Smooth muscle cell (in vitro differentiated cells): Measurements from ENCODE around the gene CELSR1. TPM values are rescaled to one million over a fixed set of nuclear protein-coding genes. Genes with fewer than 3 reads are reported as not detected.

Source experiments
- DNase-seq: peaks from one replicate; lab custom pipeline; 2025; ENCODE audit not compliant: unreplicated experiment; lab: John Stamatoyannopoulos, UW
- H2AFZ ChIP-seq: fragments of 200-600 bp; sonication (generic); 2 replicates; pipeline ENCODE4 v1.6.0; 2016; ENCODE audit warnings: antibody characterized with exemption, low read depth, mild to moderate bottlenecking
- H3F3A ChIP-seq: fragments of 200-600 bp; sonication (generic); 2 replicates; pipeline ENCODE4 v1.6.0; 2017; ENCODE audit warnings: antibody characterized with exemption, low read depth
- H3K27ac ChIP-seq: fragments of 200-600 bp; sonication (generic); 2 replicates; pipeline ENCODE4 v1.5.1; 2016; ENCODE audit warnings: low read depth, mild to moderate bottlenecking
- H3K27me3 ChIP-seq: fragments of 200-600 bp; sonication (generic); 2 replicates; pipeline ENCODE4 v1.6.1; 2016; ENCODE audit warnings: low read depth, mild to moderate bottlenecking
- H3K36me3 ChIP-seq: fragments of 200-600 bp; sonication (generic); 2 replicates; pipeline ENCODE4 v1.5.1; 2016; ENCODE audit warnings: low read depth
- H3K4me1 ChIP-seq: fragments of 200-600 bp; sonication (generic); 2 replicates; pipeline ENCODE4 v1.5.1; 2016; ENCODE audit warnings: low read depth
- H3K4me2 ChIP-seq: fragments of 200-600 bp; sonication (generic); 2 replicates; pipeline ENCODE4 v1.6.0; 2016; ENCODE audit warnings: mild to moderate bottlenecking
- H3K4me3 ChIP-seq: fragments of 200-600 bp; sonication (generic); 2 replicates; pipeline ENCODE4 v1.5.1; 2016; ENCODE audit warnings: mild to moderate bottlenecking
- H3K79me2 ChIP-seq: fragments of 200-600 bp; sonication (generic); 2 replicates; pipeline ENCODE4 v1.6.0; 2016; ENCODE audit warnings: low read depth, mild to moderate bottlenecking
- H3K9ac ChIP-seq: fragments of 200-600 bp; sonication (generic); 2 replicates; pipeline ENCODE4 v1.6.0; 2016; ENCODE audit warnings: low read depth
- H3K9me3 ChIP-seq: fragments of 200-600 bp; sonication (generic); replicated peaks from 2 replicates; pipeline ENCODE4 v1.5.1; 2016; ENCODE audit warnings: low read depth
- H4K20me1 ChIP-seq: fragments of 200-600 bp; sonication (generic); 2 replicates; pipeline ENCODE4 v1.6.0; 2016; ENCODE audit warnings: low read depth
- CTCF ChIP-seq: fragments of 200-600 bp; sonication (generic); IDR thresholded peaks from 2 replicates; pipeline ENCODE4 v1.5.1; 2017; ENCODE audit warnings: borderline replicate concordance, mild to moderate bottlenecking, antibody characterized with exemption; ENCODE audit not compliant: insufficient read depth, poor library complexity, severe bottlenecking
- WGBS: methylation state at CpG from one replicate; pipeline ENCODE4 v1.1.7; 2016; ENCODE audit warnings: low lambda C conversion rate; 5-methylcytosine and 5-hydroxymethylcytosine counted together
- polyA plus RNA-seq: library from polyadenylated mRNA; unstranded; fragments of >200 nt; fragmentation: Nextera tagmentation; extraction: Ambion mirVana; gene quantifications from 2 replicates; pipeline ENCODE4 v1.2.1, GENCODE V29; 2016
- total RNA-seq: library from RNA; depleted of rRNA; stranded (reverse); fragments of >200 nt; gene quantifications from 2 replicates; pipeline ENCODE4 v1.2.3, GENCODE V29; 2014

CELSR1 gene
- total and polyA plus RNA-seq, 2 experiments from 2014 or later = 3.6 to 15.2 TPM

DNA sequence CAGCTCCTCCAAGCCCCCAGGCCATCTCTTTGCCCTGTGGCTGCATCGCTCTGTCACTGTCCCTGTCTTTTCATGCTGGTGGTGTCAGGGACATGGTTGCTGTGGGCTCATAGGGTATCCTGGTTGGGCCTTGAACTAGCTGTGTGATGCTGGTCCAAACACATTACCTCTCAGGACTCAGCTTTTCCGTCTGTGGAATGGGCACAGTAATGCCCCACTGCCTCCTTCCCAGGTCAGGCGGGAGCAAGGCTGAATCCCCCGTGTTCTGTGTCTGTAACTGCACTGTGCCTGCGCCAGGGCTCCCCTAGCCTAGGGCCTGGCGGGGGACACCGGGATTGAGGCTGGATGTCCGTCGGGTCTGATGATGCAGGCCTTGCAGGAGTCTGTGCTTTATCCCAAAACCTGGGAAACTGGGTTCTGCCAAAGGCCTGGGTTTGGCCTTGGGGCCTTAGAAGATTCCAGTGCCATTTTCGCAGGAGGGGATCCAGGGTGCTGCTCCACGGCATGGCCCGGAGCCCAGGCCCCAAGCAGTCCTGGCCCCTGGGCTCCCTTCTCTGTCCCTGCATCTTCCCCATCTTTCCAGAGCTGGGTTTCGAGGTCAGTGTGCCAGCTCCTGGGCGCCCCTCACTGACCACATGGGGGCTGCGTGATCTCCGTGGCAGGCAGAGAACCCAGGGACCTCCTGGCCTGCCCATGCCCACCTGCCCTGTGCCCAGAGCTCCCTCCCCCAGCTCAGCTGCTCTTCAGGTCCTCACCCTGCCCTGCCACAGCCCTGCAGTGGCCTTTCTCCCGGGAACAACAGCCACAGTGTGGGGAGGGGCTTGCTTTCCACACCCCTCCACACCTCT is 32.7 kb upstream of the CELSR1 start:
- 90% methylated on average over 17 of the region's 17 CpGs for WGBS
- DNase-seq = no peak

DNA sequence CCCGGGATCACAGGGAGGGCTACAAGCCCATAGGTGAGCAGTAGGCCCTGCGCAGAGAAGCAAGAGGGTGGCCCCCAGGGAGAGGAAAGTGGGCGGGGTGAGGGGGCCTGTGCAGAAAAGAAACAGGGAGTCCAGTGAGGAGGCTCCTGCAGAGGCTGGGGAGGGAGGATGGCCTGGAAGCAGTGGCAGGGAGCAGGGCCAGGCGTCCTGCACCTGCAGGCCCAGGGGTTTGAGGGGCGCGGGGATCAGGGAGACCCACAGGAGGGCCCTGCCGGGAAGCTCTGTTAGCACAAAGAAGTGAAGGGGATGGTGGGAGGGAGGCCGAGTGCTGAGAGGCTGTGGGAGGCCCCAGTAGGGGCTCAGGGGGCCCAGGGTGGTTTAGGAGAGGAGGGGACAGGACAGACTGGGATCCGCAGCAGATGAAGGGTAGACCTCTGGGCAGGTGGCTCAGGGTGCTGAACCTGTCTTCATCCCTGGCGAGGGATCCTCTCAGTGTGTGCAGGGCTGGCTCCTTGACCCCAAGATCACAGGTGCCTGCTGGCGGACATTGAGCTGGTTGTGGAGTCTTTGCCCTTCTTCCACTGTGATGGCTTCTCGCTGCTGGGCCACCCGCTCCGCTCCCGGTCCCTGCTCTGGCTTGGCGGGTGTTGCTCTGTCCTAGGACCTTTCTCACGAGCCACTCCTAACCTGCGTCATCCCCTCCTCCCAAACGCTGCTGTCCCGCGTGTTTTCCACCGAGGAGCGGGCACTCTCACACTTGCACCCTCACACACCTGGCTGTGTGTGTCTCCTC is 31.8 kb upstream of the CELSR1 start:
- Histone ChIP-seq H2AFZ (no peak overlapping the region), H3F3A (no peaks in the 10 kb centered on the region), H3K4me3 (no peak overlapping the region), H3K27ac (no peak overlapping the region), H3K27me3 (no peaks in the 10 kb centered on the region), H3K4me1 (peaks cover 1% of the 10 kb centered on the region), H3K79me2 (no peaks in the 10 kb centered on the region), H3K36me3 (no peaks in the 10 kb centered on the region), H3K9ac (no peak overlapping the region), H3K9me3 (no peaks in the 10 kb centered on the region), H3K4me2 (no peak overlapping the region), H4K20me1 (no peaks in the 10 kb centered on the region)
- WGBS = 84% methylated on average over 21 of the region's 23 CpGs
- DNase-seq = no peak
- no peak for TF ChIP-seq CTCF

More for the DNA sequence above, 32.7 kb upstream of the CELSR1 start:
- no peaks in the 10 kb centered on the region for H3F3A ChIP-seq
- no peak for TF ChIP-seq CTCF
- no peaks in the 10 kb centered on the region for H3K27me3 ChIP-seq
- H3K4me1 ChIP-seq = no peaks in the 10 kb centered on the region
- H3K9me3 ChIP-seq = no peaks in the 10 kb centered on the region
- no peak overlapping the region for H3K4me3 ChIP-seq
- H3K4me2 ChIP-seq = no peak overlapping the region
- no peaks in the 10 kb centered on the region for H3K79me2 ChIP-seq
- no peaks in the 10 kb centered on the region for H3K36me3 ChIP-seq
- H3K27ac ChIP-seq = no peak overlapping the region
- no peak overlapping the region for H2AFZ ChIP-seq
- no peak overlapping the region for H3K9ac ChIP-seq
- no peaks in the 10 kb centered on the region for H4K20me1 ChIP-seq

DNA sequence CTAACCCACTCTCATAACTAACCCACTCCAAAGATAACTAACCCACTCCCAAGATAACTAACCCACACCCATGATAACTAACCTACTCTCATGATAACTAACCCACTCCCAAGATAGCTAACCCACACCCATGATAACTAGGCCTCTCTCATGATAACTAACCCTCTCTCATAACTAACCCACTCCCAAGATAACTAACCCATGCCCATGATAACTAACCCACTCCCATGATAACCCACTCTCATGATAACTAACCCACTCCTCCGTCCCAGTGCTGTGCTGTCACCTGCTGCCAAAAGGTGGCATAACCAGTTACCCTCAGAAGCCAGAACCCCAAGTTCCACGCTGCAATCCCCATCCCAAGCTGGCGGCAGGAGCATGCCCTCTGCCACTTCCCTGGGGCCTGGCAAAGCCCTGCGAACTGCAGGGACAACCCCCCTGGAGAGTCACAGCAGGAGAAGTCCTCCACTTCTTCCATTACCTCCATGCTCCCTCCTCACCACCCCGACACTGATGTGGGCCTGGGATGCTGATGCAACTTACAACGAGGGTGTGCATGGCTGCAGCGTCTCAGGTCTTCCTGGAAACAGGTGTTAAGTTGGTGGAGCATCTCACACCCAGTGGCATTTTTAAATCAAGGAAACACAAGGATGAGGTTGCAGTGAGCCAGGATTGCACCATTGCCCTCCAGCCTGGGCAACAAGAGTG is 30.8 kb upstream of the CELSR1 start:
- no peak for DNase-seq
- WGBS = 84% methylated on average over 7 of the region's 7 CpGs
- TF ChIP-seq CTCF = no peak

More for the DNA sequence above, 30.8 kb upstream of the CELSR1 start:
- Histone ChIP-seq H3K79me2 (no peaks in the 10 kb centered on the region), H3K4me3 (no peak overlapping the region), H3K9me3 (no peaks in the 10 kb centered on the region), H3F3A (no peaks in the 10 kb centered on the region), H3K4me2 (no peak overlapping the region), H3K27me3 (no peaks in the 10 kb centered on the region), H3K36me3 (no peaks in the 10 kb centered on the region), H3K4me1 (peaks cover 7% of the 10 kb centered on the region), H3K9ac (no peak overlapping the region), H3K27ac (no peak overlapping the region), H2AFZ (no peak overlapping the region), H4K20me1 (no peaks in the 10 kb centered on the region)
